IMR-90 (cell line): Measurements from ENCODE around the gene ASF1A. TPM values are rescaled to one million over a fixed set of nuclear protein-coding genes. Genes with fewer than 3 reads are reported as not detected.

Source experiments
- ATAC-seq: fragments of 200-7000 bp; cut with Tn5 transposase; 2 replicates; pipeline ENCODE4 v1.9.1; 2020; ENCODE audit warnings: low read depth, mild to moderate bottlenecking, moderate library complexity
- BruUV-seq: library from RNA; stranded (reverse); fragments of 400-500 nt; replicated peaks from 2 replicates; lab custom pipeline; 2021; lab: Mats Ljungman, UMichigan
- CTCF ChIA-PET: fragments of 300-600 bp; formaldehyde crosslinking; extraction: SDS; loops from one replicate; lab custom pipeline; 2021; ENCODE audit warnings: antibody characterized with exemption; lab: Yijun Ruan, JAX
- POLR2A ChIA-PET: fragments of 300-600 bp; sonication (Branson Sonifier 250); formaldehyde crosslinking; loops from one replicate; lab custom pipeline; 2022; ENCODE audit warnings: antibody characterized with exemption; ENCODE audit not compliant: unreplicated experiment; lab: Charles Lee
- DNase-seq: peaks from one replicate; pipeline ENCODE4 v3.0.0; 2013
- H2AFZ ChIP-seq: replicated peaks from 2 replicates; pipeline ENCODE3; 2013; ENCODE audit warnings: low read length, mild to moderate bottlenecking; ENCODE audit not compliant: poor library complexity
- H2AK5ac ChIP-seq: 2 replicates; pipeline ENCODE4 v1.6.1; 2013; ENCODE audit warnings: low read depth, low read length, inconsistent platforms
- H2AK9ac ChIP-seq: replicated peaks from 2 replicates; pipeline ENCODE3; 2013; ENCODE audit warnings: mild to moderate bottlenecking, low read depth, low read length, moderate library complexity; ENCODE audit not compliant: poor library complexity
- H2BK120ac ChIP-seq: 2 replicates; pipeline ENCODE4 v1.6.1; 2013; ENCODE audit warnings: low read depth, low read length, inconsistent platforms
- H2BK15ac ChIP-seq: 3 replicates; pipeline ENCODE4 v1.6.1; 2013; ENCODE audit warnings: low read depth, low read length, inconsistent platforms
- H2BK20ac ChIP-seq: 2 replicates; pipeline ENCODE4 v1.6.1; 2013; ENCODE audit warnings: low read depth, mild to moderate bottlenecking, inconsistent platforms, low read length, moderate library complexity
- H2BK5ac ChIP-seq: 2 replicates; pipeline ENCODE4 v1.6.1; 2013; ENCODE audit warnings: mild to moderate bottlenecking, low read depth, low read length, inconsistent platforms; ENCODE audit not compliant: poor library complexity, severe bottlenecking
- H3K14ac ChIP-seq: replicated peaks from 2 replicates; pipeline ENCODE4 v1.6.1; 2013; ENCODE audit warnings: low read depth, low read length, inconsistent platforms
- H3K18ac ChIP-seq: 2 replicates; pipeline ENCODE4 v1.6.1; 2013; ENCODE audit warnings: low read depth, low read length, control low read depth
- H3K23ac ChIP-seq: 2 replicates; pipeline ENCODE4 v1.6.1; 2013; ENCODE audit warnings: low read depth, low read length, inconsistent platforms
- H3K27ac ChIP-seq: 2 replicates; pipeline ENCODE4 v1.5.1; 2013; ENCODE audit warnings: mild to moderate bottlenecking, control low read depth, low read length; ENCODE audit not compliant: insufficient read depth
- H3K27me3 ChIP-seq: 2 replicates; pipeline ENCODE4 v1.6.1; 2013; ENCODE audit warnings: low read length; ENCODE audit not compliant: control insufficient read depth, insufficient read depth
- H3K36me3 ChIP-seq: 2 replicates; pipeline ENCODE4 v1.6.1; 2013; ENCODE audit warnings: low read length, mixed read lengths; ENCODE audit not compliant: control insufficient read depth, insufficient read depth
- H3K4ac ChIP-seq: 2 replicates; pipeline ENCODE4 v1.6.1; 2013; ENCODE audit warnings: low read depth, low read length, inconsistent platforms
- H3K4me1 ChIP-seq: 2 replicates; pipeline ENCODE4 v1.6.1; 2013; ENCODE audit warnings: low read length, mixed read lengths; ENCODE audit not compliant: control insufficient read depth, insufficient read depth
- H3K4me2 ChIP-seq: 2 replicates; pipeline ENCODE4 v1.6.1; 2013; ENCODE audit warnings: low read depth, mild to moderate bottlenecking, control low read depth, low read length, moderate library complexity
- H3K4me3 ChIP-seq: 2 replicates; pipeline ENCODE4 v1.5.1; 2013; ENCODE audit warnings: low read depth, mild to moderate bottlenecking, control low read depth, low read length, moderate library complexity; ENCODE audit not compliant: insufficient read depth
- H3K56ac ChIP-seq: 2 replicates; pipeline ENCODE4 v1.6.1; 2013; ENCODE audit warnings: low read length, inconsistent platforms; ENCODE audit not compliant: insufficient read depth; ENCODE audit errors: extremely low read depth
- H3K79me1 ChIP-seq, 2 experiments: 2 replicates each; pipeline ENCODE4 v1.6.1; 2013; ENCODE audit warnings: low read length in 2 of 2, inconsistent platforms in 1 of 2, low read depth in 1 of 2
- H3K9ac ChIP-seq: 2 replicates; pipeline ENCODE4 v1.6.1; 2013; ENCODE audit warnings: low read depth, low read length, control low read depth
- H3K9me1 ChIP-seq: 2 replicates; pipeline ENCODE4 v1.6.1; 2013; ENCODE audit warnings: low read length, inconsistent platforms; ENCODE audit not compliant: insufficient read depth
- H3K9me3 ChIP-seq: 2 replicates; pipeline ENCODE4 v1.6.1; 2013; ENCODE audit warnings: low read length; ENCODE audit not compliant: control insufficient read depth, insufficient read depth
- H4K20me1 ChIP-seq: 2 replicates; pipeline ENCODE4 v1.6.1; 2013; ENCODE audit warnings: low read length, inconsistent platforms; ENCODE audit not compliant: insufficient read depth
- H4K5ac ChIP-seq: 2 replicates; pipeline ENCODE4 v1.6.1; 2013; ENCODE audit warnings: mild to moderate bottlenecking, low read depth, low read length, control low read depth
- H4K8ac ChIP-seq, 2 experiments: 2 replicates each; pipeline ENCODE4 v1.6.1; 2013; ENCODE audit warnings: low read depth in 2 of 2, low read length in 2 of 2, control low read depth in 1 of 2, inconsistent platforms in 1 of 2
- H4K91ac ChIP-seq: 2 replicates; pipeline ENCODE4 v1.6.1; 2013; ENCODE audit warnings: low read depth, low read length, inconsistent platforms; ENCODE audit not compliant: insufficient read depth
- BHLHE40 ChIP-seq: fragments of 150-350 bp; IDR thresholded peaks from 2 replicates; pipeline ENCODE4 v1.6.1; 2016; ENCODE audit warnings: mild to moderate bottlenecking, low read depth, low read length
- CEBPB ChIP-seq: IDR thresholded peaks from 2 replicates; pipeline ENCODE4 v1.6.1; 2012; ENCODE audit warnings: low read depth, low read length, improper control_type of control experiment
- CTCF ChIP-seq: conservative IDR thresholded peaks from 2 replicates; pipeline ENCODE4 v1.5.1; 2012; ENCODE audit warnings: mild to moderate bottlenecking, low read depth, low read length, improper control_type of control experiment
- ELK1 ChIP-seq: fragments of 150-350 bp; IDR thresholded peaks from 2 replicates; pipeline ENCODE4 v1.6.1; 2016; ENCODE audit warnings: low read depth, mild to moderate bottlenecking, low read length, moderate library complexity, borderline replicate concordance
- MAFK ChIP-seq: IDR thresholded peaks from 2 replicates; pipeline ENCODE4 v1.6.1; 2012; ENCODE audit warnings: low read depth, low read length, improper control_type of control experiment
- MAZ ChIP-seq: IDR thresholded peaks from 2 replicates; pipeline ENCODE4 v1.6.1; 2012; ENCODE audit warnings: low read depth, mild to moderate bottlenecking, low read length, improper control_type of control experiment, moderate library complexity, borderline replicate concordance
- MXI1 ChIP-seq: IDR thresholded peaks from 2 replicates; pipeline ENCODE4 v1.6.1; 2012; ENCODE audit warnings: low read depth, mild to moderate bottlenecking, low read length, moderate library complexity, borderline replicate concordance
- NFE2L2 ChIP-seq: fragments of 150-350 bp; IDR thresholded peaks from 2 replicates; pipeline ENCODE4 v1.6.1; 2016; ENCODE audit warnings: low read depth, mild to moderate bottlenecking, low read length
- POLR2A ChIP-seq: IDR thresholded peaks from 2 replicates; pipeline ENCODE4 v1.6.1; 2012; ENCODE audit warnings: mild to moderate bottlenecking, low read depth, low read length
- RAD21 ChIP-seq: IDR thresholded peaks from 2 replicates; pipeline ENCODE4 v1.6.1; 2012; ENCODE audit warnings: low read length, improper control_type of control experiment
- RFX5 ChIP-seq: IDR thresholded peaks from 2 replicates; pipeline ENCODE4 v1.8.0; 2012; ENCODE audit warnings: low read depth, mild to moderate bottlenecking, low read length, moderate library complexity
- SMC3 ChIP-seq: fragments of 150-350 bp; IDR thresholded peaks from 2 replicates; pipeline ENCODE4 v1.6.1; 2016; ENCODE audit warnings: low read depth, mild to moderate bottlenecking, antibody characterized with exemption, low read length, moderate library complexity
- WGBS, 2 experiments: methylation state at CpG; one replicate each; pipeline versions ENCODE4 v1.1.5 to v1.1.7; 2013; ENCODE audit warnings: missing lambda C conversion rate in 2 of 2; ENCODE audit not compliant: insufficient read length in 1 of 2; ENCODE audit errors: extremely low coverage in 2 of 2; 5-methylcytosine and 5-hydroxymethylcytosine counted together
- dilution Hi-C: fragments of 300-500 bp; cut with HindIII; formaldehyde crosslinking; loops from one replicate; pipeline ENCODE4 v1.14.3; 2018; ENCODE audit warnings: low sequenced_read_pairs; ENCODE audit not compliant: unreplicated experiment
- in situ Hi-C: fragments of 300-500 bp; cut with MboI; formaldehyde crosslinking; loops from 3 replicates; pipeline ENCODE4 v1.14.3; 2019; ENCODE audit warnings: low sequenced_read_pairs, inconsistent platforms, mixed read lengths
- intact Hi-C: fragments of 100-400 bp; cut with micrococcal nuclease; formaldehyde crosslinking; loops from 2 replicates; pipeline ENCODE4 v1.10.0; 2022
- polyA plus RNA-seq, 3 experiments: library from polyadenylated mRNA; depleted of rRNA; stranded (reverse); fragments of >200 nt; gene quantifications; 2 replicates each; pipeline ENCODE4 v1.2.3, GENCODE V29; 2012; ENCODE audit warnings: low replicate concordance in 1 of 3
- total RNA-seq: library from RNA; depleted of rRNA; stranded (reverse); fragments of >200 nt; gene quantifications from 2 replicates; pipeline ENCODE4 v1.2.3, GENCODE V29; 2012

ASF1A gene
- total and polyA plus RNA-seq, 2 of the 4 experiments (the other 2 are of a cell fraction), result 10.1 to 11.1 TPM

DNA sequence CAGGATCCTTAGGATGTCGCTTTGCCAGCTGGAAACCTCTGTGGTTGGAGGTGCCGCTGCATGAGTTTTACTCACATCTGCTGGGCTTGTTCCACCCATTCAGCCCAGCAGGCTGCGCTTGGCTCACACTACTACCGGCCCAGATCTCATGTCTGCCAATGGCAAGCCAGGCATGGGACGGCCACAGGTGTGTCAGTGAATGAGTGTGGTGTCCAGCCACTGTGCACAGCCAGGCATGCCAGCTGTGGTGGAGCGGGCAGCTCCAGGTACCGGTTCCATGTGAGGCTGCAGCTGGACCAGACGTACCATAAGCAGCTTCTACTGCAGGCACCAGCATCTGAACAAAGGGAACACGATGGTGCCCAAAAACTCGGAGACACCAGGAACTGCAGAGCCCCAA is 33.1 kb upstream of the ASF1A start:
- Histone ChIP-seq H2BK120ac (no peak overlapping the region), H2BK15ac (no peak overlapping the region), H4K91ac (no peak overlapping the region), H3K4me1 (no peaks in the 10 kb centered on the region), H3K56ac (no peak overlapping the region), H3K9ac (no peak overlapping the region), H3K9me1 (peaks cover 8% of the 10 kb centered on the region; the same call in 1 of the 2 replicates), H3K23ac (no peak overlapping the region), H3K4me3 (no peak overlapping the region), H2AK9ac (peak overlapping the region; percentile 65), H4K8ac (no peak overlapping the region), H3K36me3 (no peaks in the 10 kb centered on the region), H2AK5ac (no peak overlapping the region), H4K20me1 (no peaks in the 10 kb centered on the region), H3K14ac (no peak overlapping the region), H3K27me3 (no peaks in the 10 kb centered on the region), H3K18ac (no peak overlapping the region), H4K5ac (no peak overlapping the region), H3K4ac (no peak overlapping the region), H3K27ac (no peak overlapping the region), H3K9me3 (no peaks in the 10 kb centered on the region), H3K79me1 (peaks cover 10 to 16% of the 10 kb centered on the region in 2 experiments; a peak in 3 of 4 replicates), H3K4me2 (no peak overlapping the region), H2BK5ac (no peak overlapping the region), H2BK20ac (no peak overlapping the region), H2AFZ (no peak overlapping the region)
- dilution Hi-C loops, result no loop called here
- in situ Hi-C loops, result no loop called here
- ChIA-PET POLR2A (no interaction called here), CTCF (no interaction called here)
- DNase-seq (no peak), ATAC-seq (no peak)
- no TSS peak for BruUV-seq
- intact Hi-C loops, result no loop called here
- TF ChIP-seq MAZ (no peak), BHLHE40 (no peak), POLR2A (no peak), RAD21 (no peak), ELK1 (no peak), CTCF (no peak), CEBPB (no peak), MAFK (no peak), SMC3 (no peak), MXI1 (no peak), NFE2L2 (no peak), RFX5 (no peak)
- WGBS, 2 experiments, result 95% methylated on average over 9 of the region's 10 CpGs; no CpG with 5 or more reads in 1 of the 2 experiments
